KMS-11 (cell line): ENCODE results near the gene TAGAP.

Experiments
- H2AFZ ChIP-seq: fragments of 200-600 bp; sonication (generic); 2 replicates; pipeline ENCODE4 v1.6.1; 2016; ENCODE audit warnings: antibody characterized with exemption, mixed run types, low read depth
- H3K27ac ChIP-seq: fragments of 200-600 bp; sonication (generic); 2 replicates; pipeline ENCODE4 v1.6.1; 2016; ENCODE audit warnings: mild to moderate bottlenecking, mixed run types
- H3K27me3 ChIP-seq: fragments of 200-600 bp; sonication (generic); 2 replicates; pipeline ENCODE4 v1.6.1; 2017; ENCODE audit warnings: mild to moderate bottlenecking, low read depth, mixed run types, moderate library complexity; ENCODE audit not compliant: insufficient read depth
- H3K36me3 ChIP-seq: fragments of 200-600 bp; sonication (generic); 2 replicates; pipeline ENCODE4 v1.6.1; 2017; ENCODE audit warnings: mild to moderate bottlenecking, mixed run types; ENCODE audit not compliant: insufficient read depth
- H3K4me1 ChIP-seq: fragments of 200-600 bp; sonication (generic); 2 replicates; pipeline ENCODE4 v1.6.1; 2016; ENCODE audit warnings: mild to moderate bottlenecking, low read depth, mixed run types; ENCODE audit not compliant: poor library complexity, severe bottlenecking
- H3K4me2 ChIP-seq: fragments of 200-600 bp; sonication (generic); 2 replicates; pipeline ENCODE4 v1.7.0; 2016; ENCODE audit warnings: mild to moderate bottlenecking, mixed run types
- H3K4me3 ChIP-seq: fragments of 200-600 bp; sonication (generic); IDR thresholded peaks from 2 replicates; pipeline ENCODE4 v1.6.1; 2017; ENCODE audit warnings: low read depth, low read length, mixed read lengths; ENCODE audit not compliant: insufficient read depth
- H3K79me2 ChIP-seq: fragments of 200-600 bp; sonication (generic); 2 replicates; pipeline ENCODE4 v1.6.1; 2016; ENCODE audit warnings: low read depth, mixed run types; ENCODE audit not compliant: insufficient read depth
- H3K9ac ChIP-seq: fragments of 200-600 bp; sonication (generic); 2 replicates; pipeline ENCODE4 v1.6.1; 2016; ENCODE audit warnings: mild to moderate bottlenecking, mixed run types
- H4K20me1 ChIP-seq: fragments of 200-600 bp; sonication (generic); 2 replicates; pipeline ENCODE4 v1.6.1; 2016; ENCODE audit warnings: mild to moderate bottlenecking, mixed run types; ENCODE audit not compliant: insufficient read depth
- TF ChIP-seq, protein P1 (sequence below): fragments of 200-600 bp; sonication (generic); conservative IDR thresholded peaks from 2 replicates; pipeline ENCODE4 v1.6.1; 2017; ENCODE audit warnings: low read depth, mild to moderate bottlenecking, antibody characterized with exemption, low read length, moderate library complexity, mixed read lengths

The TAGAP gene

DNA sequence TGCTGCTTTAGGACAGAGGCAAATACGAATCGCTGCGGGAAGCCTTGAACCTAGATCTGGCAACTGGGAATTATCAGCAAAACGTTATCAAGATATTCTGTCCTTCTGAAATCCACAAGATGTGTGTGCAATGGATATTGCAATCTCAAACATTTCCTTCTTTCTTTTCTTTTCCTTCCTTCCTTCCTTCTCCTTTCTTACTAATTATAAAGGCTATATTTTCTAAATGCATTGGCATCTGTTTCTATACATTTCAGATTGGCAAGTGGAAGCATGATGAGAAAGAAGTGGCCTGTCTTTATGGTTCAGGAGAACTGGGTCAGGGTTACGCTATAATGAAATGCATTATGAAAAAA lies 2.0 kb downstream of the TAGAP start:
- TF ChIP-seq, protein P1, sequence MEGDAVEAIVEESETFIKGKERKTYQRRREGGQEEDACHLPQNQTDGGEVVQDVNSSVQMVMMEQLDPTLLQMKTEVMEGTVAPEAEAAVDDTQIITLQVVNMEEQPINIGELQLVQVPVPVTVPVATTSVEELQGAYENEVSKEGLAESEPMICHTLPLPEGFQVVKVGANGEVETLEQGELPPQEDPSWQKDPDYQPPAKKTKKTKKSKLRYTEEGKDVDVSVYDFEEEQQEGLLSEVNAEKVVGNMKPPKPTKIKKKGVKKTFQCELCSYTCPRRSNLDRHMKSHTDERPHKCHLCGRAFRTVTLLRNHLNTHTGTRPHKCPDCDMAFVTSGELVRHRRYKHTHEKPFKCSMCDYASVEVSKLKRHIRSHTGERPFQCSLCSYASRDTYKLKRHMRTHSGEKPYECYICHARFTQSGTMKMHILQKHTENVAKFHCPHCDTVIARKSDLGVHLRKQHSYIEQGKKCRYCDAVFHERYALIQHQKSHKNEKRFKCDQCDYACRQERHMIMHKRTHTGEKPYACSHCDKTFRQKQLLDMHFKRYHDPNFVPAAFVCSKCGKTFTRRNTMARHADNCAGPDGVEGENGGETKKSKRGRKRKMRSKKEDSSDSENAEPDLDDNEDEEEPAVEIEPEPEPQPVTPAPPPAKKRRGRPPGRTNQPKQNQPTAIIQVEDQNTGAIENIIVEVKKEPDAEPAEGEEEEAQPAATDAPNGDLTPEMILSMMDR, result peak; percentile 64
- Histone ChIP-seq H3K4me2 (peak overlapping the region; percentile 47; the same call in 1 of the 2 replicates), H3K4me3 (no peak overlapping the region), H3K4me1 (peaks cover 40% of the 10 kb centered on the region), H3K36me3 (no peaks in the 10 kb centered on the region), H3K79me2 (no peaks in the 10 kb centered on the region), H2AFZ (peak overlapping the region; percentile 59), H3K27ac (peak overlapping the region; percentile 53; the same call in 1 of the 2 replicates), H3K9ac (no peak overlapping the region), H4K20me1 (no peaks in the 10 kb centered on the region), H3K27me3 (no peaks in the 10 kb centered on the region)

DNA sequence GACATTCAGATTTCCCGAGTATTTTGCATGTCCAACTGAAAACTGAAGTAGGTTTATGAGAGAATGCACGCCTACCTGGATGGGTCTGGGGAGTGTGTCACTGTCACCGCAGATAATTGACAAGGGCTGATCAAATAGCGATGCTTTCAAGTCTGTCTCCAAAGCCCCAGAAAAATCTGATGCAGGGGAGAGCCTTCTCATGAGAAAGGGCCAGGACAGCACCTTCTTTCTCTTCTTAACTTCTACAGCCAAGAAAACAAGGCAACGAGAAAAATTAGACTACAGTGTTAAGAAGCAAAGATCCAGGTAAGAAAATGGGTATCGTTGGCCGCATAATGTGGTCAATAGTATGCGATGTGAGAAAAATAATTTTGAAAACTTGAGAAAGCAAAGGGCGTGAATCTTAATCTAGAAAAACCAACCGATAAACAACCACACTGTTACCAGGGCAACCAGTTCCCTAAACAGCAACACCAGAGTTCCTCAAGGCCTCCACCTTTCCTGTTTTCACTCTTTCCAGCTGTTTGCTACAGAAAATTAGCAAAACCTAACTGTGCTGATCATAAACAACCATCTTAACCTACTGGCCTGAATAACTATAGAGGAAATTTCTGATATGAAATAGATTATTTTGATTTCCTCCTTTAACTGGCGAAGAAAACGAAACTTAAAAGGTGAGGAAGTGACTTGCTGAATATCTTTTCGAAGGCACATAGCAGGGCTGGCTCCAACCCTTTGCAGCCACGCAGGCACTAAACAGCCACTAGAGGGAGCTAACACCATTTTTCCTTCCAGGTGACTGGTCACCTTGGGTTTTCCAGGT lies 2.6 kb downstream of the TAGAP start:
- H3K9ac ChIP-seq, result peak overlapping the region; percentile 59
- no peaks in the 10 kb centered on the region for H3K36me3 ChIP-seq
- H3K27me3 ChIP-seq, result no peaks in the 10 kb centered on the region
- peak overlapping the region; percentile 53 for H3K27ac ChIP-seq
- H2AFZ ChIP-seq, result peak overlapping the region; percentile 59
- TF ChIP-seq, protein P1, result peak; percentile 96
- no peak overlapping the region for H3K4me3 ChIP-seq
- no peaks in the 10 kb centered on the region for H4K20me1 ChIP-seq
- H3K4me2 ChIP-seq, result peak overlapping the region; percentile 47
- no peaks in the 10 kb centered on the region for H3K79me2 ChIP-seq
- H3K4me1 ChIP-seq, result peaks cover 46% of the 10 kb centered on the region

DNA sequence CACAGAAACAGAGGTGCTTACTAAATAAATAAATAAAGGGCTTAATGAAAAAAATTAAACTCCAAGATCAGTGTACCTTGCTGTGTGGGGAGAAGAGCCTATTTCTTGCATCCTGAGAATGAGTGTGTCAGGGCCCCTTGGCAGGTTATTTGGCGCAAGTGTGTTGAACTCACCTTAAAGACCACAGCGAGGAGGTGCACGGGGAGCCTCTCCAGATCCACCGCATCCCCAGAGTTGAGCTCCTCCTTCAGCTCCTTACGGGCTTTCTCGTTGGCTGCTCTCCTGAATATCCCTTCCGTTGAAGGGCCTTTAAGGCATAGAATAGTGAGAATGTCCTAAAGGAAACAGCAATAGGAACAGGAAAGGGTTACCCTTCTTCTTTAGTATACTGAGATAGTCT lies 3.6 kb downstream of the TAGAP start:
- no peaks in the 10 kb centered on the region for H3K79me2 ChIP-seq
- no peak overlapping the region; the same call in 1 of the 2 replicates for H3K27ac ChIP-seq
- H3K4me2 ChIP-seq, result no peak overlapping the region
- no peaks in the 10 kb centered on the region for H4K20me1 ChIP-seq
- no peak overlapping the region for H2AFZ ChIP-seq
- H3K36me3 ChIP-seq, result no peaks in the 10 kb centered on the region
- H3K27me3 ChIP-seq, result no peaks in the 10 kb centered on the region
- H3K4me1 ChIP-seq, result peaks cover 56% of the 10 kb centered on the region
- H3K4me3 ChIP-seq, result no peak overlapping the region
- H3K9ac ChIP-seq, result no peak overlapping the region
- TF ChIP-seq, protein P1, result no peak

DNA sequence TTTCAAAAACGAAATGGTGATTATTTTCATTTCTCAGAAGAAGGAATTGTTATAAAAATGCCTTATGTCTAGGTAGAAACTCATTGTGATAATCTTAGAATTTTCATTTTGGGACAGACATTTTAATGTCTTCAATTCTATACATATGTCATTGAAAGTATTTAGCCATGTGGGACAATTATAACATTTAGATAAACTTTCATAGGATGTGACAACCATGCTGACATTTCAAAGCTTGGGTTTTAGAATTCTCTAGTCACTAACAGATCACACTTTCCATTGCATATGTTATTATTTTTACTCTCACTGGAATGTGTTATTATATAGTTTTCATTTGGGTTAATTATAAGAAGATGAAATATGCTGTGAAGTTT lies 4.9 kb downstream of the TAGAP start:
- H3K36me3 ChIP-seq, result no peaks in the 10 kb centered on the region
- H3K27ac ChIP-seq, result peak overlapping the region; percentile 90
- TF ChIP-seq, protein P1, result no peak

More for the DNA sequence above, 4.9 kb downstream of the TAGAP start:
- H4K20me1 ChIP-seq, result no peaks in the 10 kb centered on the region
- H3K4me1 ChIP-seq, result peaks cover 56% of the 10 kb centered on the region
- peak overlapping the region; percentile 20 for H2AFZ ChIP-seq
- H3K27me3 ChIP-seq, result no peaks in the 10 kb centered on the region
- peak overlapping the region; percentile 62 for H3K9ac ChIP-seq
- H3K4me2 ChIP-seq, result peak overlapping the region; percentile 81
- H3K4me3 ChIP-seq, result no peak overlapping the region
- H3K79me2 ChIP-seq, result no peaks in the 10 kb centered on the region
